Testis (tissue), 2 donors: ENCODE results near the gene TMEM244.

ENCODE experiments used
- CTCF ChIP-seq, 3 experiments: fragments of 450-650 bp in 2 of 3; fragments of 200-600 bp in 1 of 3; sonication (generic) in 1 of 3; IDR thresholded peaks; one replicate each; pipeline ENCODE4 v1.5.1; 2016 to 2019; ENCODE audit warnings: antibody characterized with exemption in 3 of 3, mild to moderate bottlenecking in 2 of 3, moderate library complexity in 1 of 3
- POLR2A ChIP-seq: fragments of 450-650 bp; IDR thresholded peaks from one replicate; pipeline ENCODE4 v1.6.1; 2017; ENCODE audit warnings: antibody characterized with exemption, mild to moderate bottlenecking, moderate library complexity

- TF ChIP-seq CTCF (IDR thresholded peaks at IDR 0.05) (no peak), POLR2A (no peak)
These were observed 34.6 kb upstream of the TMEM244 start for GRCh38 chr6:129895692-129896091.
